GM18868 (cell line): Measurements from ENCODE around the gene PFKL.
"Not testable (repeated sequence)": the region's sequence is repeated elsewhere in the genome, so short reads cannot be mapped to it uniquely, and the experiment has no call there.

Source experiments
- ATAC-seq: cut with Tn5 transposase; IDR thresholded peaks from one replicate; pipeline ENCODE4 v1.9.1; 2021; ENCODE audit warnings: mild to moderate bottlenecking, moderate library complexity; ENCODE audit not compliant: unreplicated experiment

PFKL gene

GRCh38 chr21:44293551-44294231 lies 6.2 kb upstream of the PFKL start:
- ATAC-seq: no peak

- ATAC-seq: no peak
Observed at GRCh38 chr21:44294391-44295162, 5.3 kb upstream of the PFKL start.

- ATAC-seq: no peak
Observed at GRCh38 chr21:44295163-44295573, 4.7 kb upstream of the PFKL start.

GRCh38 chr21:44295646-44296045 lies 4.2 kb upstream of the PFKL start:
- no peak for ATAC-seq

DNA sequence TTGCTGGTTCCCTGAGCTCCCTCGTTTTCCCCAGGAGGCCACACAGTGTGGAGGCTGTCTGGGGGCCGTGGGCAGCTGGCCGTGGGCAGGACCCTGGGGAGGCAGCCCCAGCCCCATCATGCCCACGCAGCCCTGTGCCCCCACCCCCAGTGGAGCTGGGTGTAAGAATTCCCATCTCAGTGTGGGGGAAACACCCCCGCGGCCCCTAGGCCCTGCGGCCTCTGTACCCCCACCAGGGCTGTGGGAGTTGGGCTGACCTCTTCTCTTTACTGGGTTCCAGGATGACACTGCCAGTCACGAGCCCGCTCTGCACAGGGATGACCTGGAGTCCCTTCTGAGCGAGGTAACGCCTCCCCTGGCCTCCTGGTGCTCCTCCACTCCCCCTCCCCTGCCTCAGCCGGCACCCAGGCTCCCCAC lies 3.7 kb upstream of the PFKL start:
- ATAC-seq: no peak

DNA sequence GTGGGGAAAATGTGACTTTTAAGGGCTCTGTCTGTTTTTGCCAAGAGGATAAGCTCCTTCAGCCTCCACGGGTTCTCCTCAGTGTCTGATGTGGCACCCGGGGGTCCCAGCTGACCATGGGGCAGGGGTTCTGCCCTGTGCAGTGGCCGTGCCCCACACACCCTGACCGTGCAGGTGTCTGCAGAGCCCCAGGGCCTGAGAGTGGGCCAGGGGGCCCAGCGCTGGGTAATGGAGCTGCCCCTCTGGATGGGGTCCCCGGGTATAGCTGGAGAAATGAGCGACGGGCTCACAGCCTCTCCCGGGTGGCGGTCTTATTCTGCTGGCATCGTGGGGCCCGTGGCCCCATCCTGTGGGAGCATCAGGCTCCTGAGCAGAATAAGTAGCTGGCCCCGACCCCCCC lies 2.9 kb upstream of the PFKL start:
- ATAC-seq: no peak

GRCh38 chr21:44297525-44298290 lies 2.1 kb upstream of the PFKL start:
- ATAC-seq: no peak

DNA sequence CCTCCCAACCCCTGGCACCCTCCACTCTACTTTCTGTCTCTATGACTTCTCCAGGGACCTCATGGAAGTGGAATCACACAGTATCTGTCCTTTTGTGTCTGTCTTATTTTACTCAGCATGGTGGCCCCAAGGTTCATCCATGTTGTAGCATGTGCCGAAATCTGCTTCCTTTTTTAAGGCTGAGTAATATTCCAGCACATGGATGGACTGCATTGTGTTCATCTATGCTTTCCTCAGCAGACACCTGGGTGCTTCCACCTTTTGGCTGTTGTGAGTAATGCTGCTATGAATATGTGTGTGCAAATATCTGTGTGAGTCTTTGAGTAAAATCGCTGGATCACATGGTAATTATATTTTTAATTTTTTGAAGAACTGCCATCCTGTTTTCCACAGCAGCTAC lies 1.6 kb upstream of the PFKL start:
- ATAC-seq: no peak

GRCh38 chr21:44299085-44299457 lies 782 bp upstream of the PFKL start:
- no peak for ATAC-seq

DNA sequence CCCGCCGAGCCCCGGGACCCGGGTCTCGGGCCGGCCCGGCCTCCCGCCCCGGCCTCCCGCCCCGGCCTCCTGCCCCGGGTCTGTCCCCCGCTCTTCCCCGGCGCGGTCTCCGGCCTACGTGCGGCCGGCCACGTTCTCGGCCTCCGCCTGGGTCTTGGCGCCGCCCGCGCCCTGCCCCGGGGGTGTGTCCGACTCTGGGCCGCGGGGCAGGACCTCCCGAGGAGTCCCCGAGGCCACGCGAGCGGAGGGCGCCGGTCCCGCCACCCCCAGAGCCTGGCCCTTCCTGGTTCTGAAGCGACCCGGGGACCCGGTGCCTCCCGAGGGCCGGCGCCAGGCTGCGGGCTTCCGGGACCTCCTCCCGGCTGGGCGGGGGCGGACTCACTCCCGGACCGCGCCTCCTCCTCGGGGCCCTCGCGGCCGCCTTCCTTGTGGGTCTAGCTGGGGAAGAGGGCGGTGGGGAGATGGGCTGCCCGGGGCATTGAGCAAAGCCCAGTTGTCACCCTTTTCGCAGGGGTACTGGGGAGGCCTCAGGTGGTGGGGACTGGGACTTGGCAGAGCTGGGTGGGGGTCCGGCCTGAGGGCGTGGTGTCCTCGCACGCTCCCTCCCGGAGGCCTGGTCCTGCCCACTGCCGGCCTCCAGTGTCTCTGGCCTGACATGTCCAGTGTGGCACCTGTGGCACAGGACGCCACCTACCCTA lies 558 bp downstream of the PFKL start:
- peak; percentile 24 for ATAC-seq

DNA sequence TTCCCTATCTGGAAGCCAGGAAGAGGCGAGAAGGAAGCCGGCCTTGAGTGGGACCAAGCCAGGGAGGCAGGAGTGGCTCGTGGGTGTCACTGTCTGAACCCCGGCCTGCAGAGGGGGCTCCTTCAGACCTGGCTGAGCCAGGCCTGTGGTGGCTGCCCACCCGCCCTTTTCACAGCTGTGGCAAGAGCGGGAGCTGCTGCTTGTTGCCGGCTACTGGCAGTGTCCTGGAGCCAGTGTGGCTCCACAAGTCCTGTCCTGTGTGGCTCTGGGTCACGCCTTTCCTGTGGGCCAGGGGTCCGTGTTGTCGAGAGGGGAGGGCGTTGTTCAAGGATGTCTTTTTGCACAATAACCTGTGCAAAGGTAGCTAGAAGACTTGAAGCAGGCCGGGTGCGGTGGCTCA lies 1.3 kb downstream of the PFKL start:
- no peak for ATAC-seq

- ATAC-seq: no peak
Observed at GRCh38 chr21:44301961-44302406, 2.1 kb downstream of the PFKL start.

- ATAC-seq: not testable (repeated sequence)
Observed at GRCh38 chr21:44302573-44303401, 2.9 kb downstream of the PFKL start.

DNA sequence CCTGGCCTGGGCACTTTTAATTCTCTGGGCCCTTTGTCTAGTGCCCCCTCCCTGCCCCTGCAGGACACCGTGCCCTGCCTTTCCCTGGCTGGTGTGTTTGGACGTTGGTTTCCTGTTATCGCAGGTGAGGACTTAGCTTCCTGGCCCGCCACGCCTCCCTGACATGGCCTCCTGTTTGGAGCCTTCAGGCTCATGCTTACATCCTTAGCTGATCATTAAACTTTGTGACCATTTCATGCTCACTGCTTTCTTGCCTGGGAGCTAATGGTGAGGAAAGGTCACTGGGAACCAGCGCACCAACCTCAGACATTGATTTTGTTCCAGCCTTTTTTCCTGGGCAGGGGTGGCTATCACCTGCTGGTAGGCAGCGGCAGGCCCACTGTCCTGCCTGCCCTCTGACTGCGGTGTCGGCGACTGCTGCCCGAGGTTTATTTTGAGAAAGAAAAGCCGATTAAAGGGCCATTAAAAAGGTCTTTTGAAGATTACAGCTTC lies 3.7 kb downstream of the PFKL start:
- no peak for ATAC-seq

DNA sequence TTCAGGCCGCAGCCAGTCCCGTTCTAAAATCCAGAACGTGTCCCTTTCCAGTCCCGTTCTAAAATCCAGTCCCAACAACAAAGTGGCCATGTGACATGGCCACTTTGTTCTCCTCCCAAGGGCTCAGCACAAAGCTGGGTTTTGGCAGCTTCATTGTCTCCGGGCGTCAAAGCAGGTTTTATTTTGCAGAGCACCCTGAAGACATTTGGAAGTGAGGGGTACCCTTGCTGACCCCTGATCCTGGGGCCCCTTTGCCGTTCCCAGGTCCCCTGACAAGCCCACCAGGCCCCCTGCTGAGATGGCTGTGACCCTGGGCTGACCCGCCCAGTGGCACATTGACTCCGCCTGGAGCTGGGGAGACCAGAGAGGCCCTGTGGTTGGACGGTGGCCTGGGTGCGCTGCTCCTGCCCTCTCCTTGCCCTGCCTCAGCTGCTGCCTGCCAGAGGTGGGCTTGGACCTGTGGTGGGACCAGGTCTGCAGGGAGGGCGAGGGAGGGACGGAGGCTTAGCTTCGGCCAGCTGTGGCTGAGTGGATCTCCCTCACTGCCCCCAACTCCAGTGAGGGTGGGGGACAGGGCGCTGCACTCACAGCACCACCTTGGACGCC lies 4.3 kb downstream of the PFKL start:
- no peak for ATAC-seq

DNA sequence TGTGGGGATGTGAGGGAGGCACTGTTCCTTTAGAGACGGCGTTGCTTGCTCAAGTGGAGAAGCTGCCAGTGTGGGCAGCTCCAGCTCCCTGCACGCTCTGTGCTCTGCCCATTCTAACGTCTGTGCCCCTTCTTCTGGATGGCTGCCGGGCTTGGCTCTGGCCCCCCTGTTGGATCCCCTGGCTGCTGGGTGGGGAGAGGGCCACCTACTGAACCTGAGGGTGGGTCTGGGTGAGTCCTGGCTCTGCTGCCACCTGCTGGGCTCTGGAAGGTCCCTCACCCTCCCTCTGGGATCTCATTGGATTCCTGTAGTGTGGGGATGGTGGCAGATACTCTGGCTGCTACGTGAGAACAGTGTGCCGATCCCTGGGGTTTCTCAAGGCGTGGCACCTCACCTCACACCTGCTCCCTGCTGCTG lies 5.0 kb downstream of the PFKL start:
- no peak for ATAC-seq

DNA sequence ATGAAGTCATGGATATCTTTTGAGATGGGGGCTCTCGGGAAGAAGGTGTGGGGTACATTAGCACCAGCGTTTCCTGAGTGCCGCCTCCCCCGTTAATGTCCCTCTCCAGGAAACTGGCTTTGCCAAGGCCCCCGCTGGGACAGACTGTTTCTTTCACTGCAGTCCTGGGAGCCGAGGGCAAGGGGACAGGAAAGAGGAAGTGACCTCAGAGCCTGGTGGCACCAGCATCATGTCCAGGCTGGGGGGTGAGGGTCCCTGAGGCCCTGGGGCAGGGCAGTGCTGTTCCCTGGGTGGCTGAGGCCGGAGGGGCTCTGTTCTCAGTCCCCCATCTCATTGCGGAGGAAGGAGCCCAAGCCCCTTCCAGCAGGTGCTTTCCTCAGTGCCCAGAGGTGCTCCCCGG lies 5.8 kb downstream of the PFKL start:
- no peak for ATAC-seq

- ATAC-seq: no peak
Observed at GRCh38 chr21:44306936-44307704, 7.3 kb downstream of the PFKL start.
